Heart left ventricle (tissue), 13 donors: ENCODE measurements around the gene YARS1.

Experiments
- CTCF ChIP-seq, 12 donors: fragments of 200-600 bp; sonication (generic) in 4 of 12; IDR thresholded peaks; one replicate each; pipeline versions ENCODE4 v1.5.0 to v1.8.0; 2018 to 2022; ENCODE audit warnings: antibody characterized with exemption in 12 of 12, mild to moderate bottlenecking in 5 of 12
- POLR2A ChIP-seq, 2 donors: fragments of 450-650 bp; IDR thresholded peaks; one replicate each; pipeline ENCODE4 v1.6.1; 2017; ENCODE audit warnings: antibody characterized with exemption in 2 of 2, mild to moderate bottlenecking in 2 of 2, moderate library complexity in 2 of 2
- donor health status: ischemic (EF 13 %, LVEDD 7.1; RV severe dilation, severe dysfunction).
- donor health status: DM: no; HTN: yes; CAD: no.
- donor health status: DM: no; HTN: no; CAD: no.
- donor health status: ischemic (EF 25% LVEDD 6.9; RV normal size, moderate dysfunction).
- donor health status: ischemic (EF 25% LVEDD 5.7; RV mildly dilated, moderate dysfunction).
- donor health status: ischemic (EF 35%, LVEDD 5.7; RV mildly dilated, moderate dysfunction).
- donor health status: nonischemic (EF 11% LVEDD 7.7; RV severe dilation, severe dysfunction).
- donor health status: DM: yes; HTN: yes; CAD: no.
- donor health status: PGD.
- donor health status: ischemic (EF 29% LVEDD 5.4; RV normal size, mild dysfunction).
- donor health status: nonischemic (EF 23%, LVEDD 6.1; RV moderate dilation, normal function).

- no peak for TF ChIP-seq CTCF (IDR thresholded peaks at IDR 0.05)
- TF ChIP-seq POLR2A (IDR thresholded peaks at IDR 0.05) = no peak
Measured at GRCh38 chr1:32757213-32757895, 59.8 kb downstream of the YARS1 start.
